ENCODE data around the gene ARHGAP15.

GRCh38 chr2:143524559-143525401, 395.6 kb downstream of the ARHGAP15 start:
- TF ChIP-seq EZH2 (IDR thresholded peaks at IDR 0.05; ENCODE audit: insufficient read depth, poor library complexity, severe bottlenecking) (no peak), EZH2phosphoT487 (IDR thresholded peaks at IDR 0.05; ENCODE audit: insufficient read depth, low read depth) (no peak)
